Suppressor macrophage (primary cell): ENCODE results near the gene SF1.

Experiments used
- DNase-seq, 4 experiments: peaks; one replicate each; pipeline ENCODE4 v3.0.0-alpha.2; 2020 to 2022

Gene SF1

GRCh38 chr11:64745189-64745520 lies 33.2 kb downstream of the SF1 start:
- peak; percentile 61 to 81 (median 74) for DNase-seq

- DNase-seq: no peak
Measured at GRCh38 chr11:64744544-64745188, 33.7 kb downstream of the SF1 start.

- DNase-seq: peak; percentile 64 to 85 (median 76)
Measured at GRCh38 chr11:64743591-64744543, 34.5 kb downstream of the SF1 start, which contains the start of gene RASGRP2. Gene RASGRP2, minus strand, starts transcription at chr11:64744142. Its CDS starts 1,276 bp downstream, at chr11:64742866.

DNA sequence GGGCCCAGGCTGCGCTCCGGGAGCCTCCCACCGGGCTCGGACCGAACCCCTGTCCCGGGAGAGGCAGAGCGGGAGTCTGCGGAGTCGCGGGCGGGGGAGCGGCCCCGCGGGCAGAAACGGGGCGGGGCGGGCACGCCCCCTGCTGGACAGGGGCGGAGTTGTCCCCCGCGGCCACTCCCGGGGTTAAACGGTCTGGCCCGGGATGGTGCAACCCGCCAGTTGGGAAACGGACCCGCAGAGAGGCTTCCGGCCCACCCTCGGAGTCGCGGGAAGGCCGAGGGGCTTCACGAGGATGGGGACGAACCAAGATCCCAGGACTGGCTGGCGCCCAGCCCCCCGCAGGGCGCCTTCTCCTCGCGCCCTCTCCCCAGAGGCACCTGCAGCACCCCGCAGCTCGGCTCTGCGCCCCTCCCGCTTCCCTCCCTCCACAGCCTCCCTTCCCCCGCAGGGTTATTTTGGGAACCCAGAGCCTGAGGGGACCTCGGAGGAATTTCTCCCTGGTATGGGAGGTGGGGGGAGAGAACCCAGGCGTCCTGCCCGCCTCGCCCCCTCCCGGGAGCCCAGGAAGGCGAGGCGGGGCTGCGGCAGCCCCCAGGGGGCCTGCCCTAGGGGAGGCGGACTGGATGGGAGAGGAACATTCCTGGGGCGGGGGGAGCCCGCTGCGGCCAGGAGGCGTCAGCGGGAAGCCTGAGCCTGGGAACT lies 35.3 kb downstream of the SF1 start:
- peak; percentile 73 to 88 (median 85) for DNase-seq

GRCh38 chr11:64742087-64742888 lies 36.1 kb downstream of the SF1 start:
- peak in 3 of 4 experiments; percentile 40 to 58 (median 56) for DNase-seq

GRCh38 chr11:64741375-64742086 lies 36.8 kb downstream of the SF1 start:
- no peak for DNase-seq

GRCh38 chr11:64739871-64740270 lies 38.5 kb downstream of the SF1 start:
- DNase-seq: no peak

GRCh38 chr11:64736654-64737053 lies 41.7 kb downstream of the SF1 start:
- no peak for DNase-seq

GRCh38 chr11:64735725-64736259 lies 42.5 kb downstream of the SF1 start:
- no peak for DNase-seq

GRCh38 chr11:64734811-64735724 lies 43.3 kb downstream of the SF1 start:
- DNase-seq: peak in 3 of 4 experiments; percentile 29 to 50 (median 38)

DNA sequence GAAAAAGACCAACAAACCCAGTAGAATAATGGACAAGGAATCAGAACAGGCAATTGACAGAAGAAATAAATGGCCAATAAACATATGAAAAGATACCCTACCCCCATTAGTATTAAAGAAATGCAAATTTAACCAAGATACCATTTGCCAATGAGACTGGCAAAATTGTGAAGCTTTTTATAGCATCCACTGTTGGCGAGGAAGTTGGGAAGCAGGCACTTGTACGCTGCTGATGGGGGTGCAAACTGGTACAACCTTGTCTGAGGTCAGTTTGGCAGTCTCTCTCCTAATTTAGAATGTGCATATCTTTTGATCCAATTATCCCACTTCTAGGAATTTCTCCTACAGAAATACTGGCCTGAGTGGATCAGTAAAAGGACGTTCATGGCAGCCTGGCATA lies 46.7 kb downstream of the SF1 start:
- DNase-seq: no peak

- DNase-seq: peak in 1 of 4 experiments; percentile 28
Measured at GRCh38 chr11:64729851-64730382, 48.4 kb downstream of the SF1 start.

DNA sequence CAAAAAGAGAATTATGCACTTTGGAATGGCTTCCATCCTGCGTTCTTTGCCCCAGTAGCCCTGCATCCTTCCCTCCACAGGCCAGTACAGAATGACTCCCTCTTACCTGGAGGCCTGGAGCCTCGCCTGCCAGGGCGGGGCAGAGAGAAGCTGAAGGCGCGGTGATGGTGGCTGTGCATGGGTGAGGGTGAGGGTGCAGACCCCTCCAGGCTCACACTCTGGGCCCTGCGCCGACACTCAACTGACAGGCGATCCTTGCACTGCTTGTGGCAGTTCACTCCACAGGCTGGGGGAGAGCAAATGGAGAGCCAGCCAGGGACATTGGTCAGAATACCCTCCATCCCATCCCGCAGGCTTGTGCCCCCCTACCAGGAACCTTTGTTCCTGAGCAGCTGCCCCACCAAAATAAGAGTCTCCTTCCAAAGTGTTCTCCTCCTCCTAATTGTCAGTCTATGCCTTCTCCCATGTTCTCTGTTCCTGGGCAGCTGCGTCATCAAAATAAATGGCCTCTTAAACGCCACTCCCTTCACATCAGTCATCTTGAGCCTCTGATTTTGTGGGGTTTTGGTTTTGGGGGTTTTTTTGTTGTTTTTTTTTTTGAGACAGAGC lies 49.5 kb downstream of the SF1 start:
- DNase-seq: no peak

DNA sequence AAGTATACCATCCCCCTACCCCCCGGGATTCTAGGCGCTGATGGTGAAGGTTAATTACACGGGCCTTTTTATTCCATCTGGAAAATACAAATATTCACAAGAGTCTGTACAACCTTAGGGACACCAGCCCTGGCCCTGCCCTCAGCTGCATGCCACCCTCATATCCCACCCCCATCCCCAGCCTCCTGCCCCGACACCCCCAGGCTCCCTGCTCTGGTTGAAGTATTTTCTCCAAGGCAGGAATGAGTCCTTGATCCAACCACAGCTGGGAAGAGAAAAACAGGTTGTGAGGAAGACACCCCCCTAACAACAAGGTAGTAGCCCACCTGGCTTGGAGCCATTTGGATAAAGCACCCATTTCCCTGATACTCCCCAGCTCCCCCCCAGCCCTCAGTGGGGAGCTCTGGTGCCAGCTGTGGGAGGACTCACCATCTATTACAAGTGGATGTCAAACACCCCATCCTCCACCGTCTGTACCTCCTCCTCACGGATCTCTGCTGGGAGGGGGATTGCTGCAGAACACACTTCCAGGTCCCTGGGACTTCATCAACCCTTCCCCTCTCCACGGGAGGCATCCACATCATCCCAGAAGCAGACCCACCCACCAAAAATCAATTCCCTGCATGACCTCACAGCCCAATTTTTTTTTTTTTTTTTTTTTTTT lies 51.3 kb downstream of the SF1 start:
- no peak for DNase-seq

DNA sequence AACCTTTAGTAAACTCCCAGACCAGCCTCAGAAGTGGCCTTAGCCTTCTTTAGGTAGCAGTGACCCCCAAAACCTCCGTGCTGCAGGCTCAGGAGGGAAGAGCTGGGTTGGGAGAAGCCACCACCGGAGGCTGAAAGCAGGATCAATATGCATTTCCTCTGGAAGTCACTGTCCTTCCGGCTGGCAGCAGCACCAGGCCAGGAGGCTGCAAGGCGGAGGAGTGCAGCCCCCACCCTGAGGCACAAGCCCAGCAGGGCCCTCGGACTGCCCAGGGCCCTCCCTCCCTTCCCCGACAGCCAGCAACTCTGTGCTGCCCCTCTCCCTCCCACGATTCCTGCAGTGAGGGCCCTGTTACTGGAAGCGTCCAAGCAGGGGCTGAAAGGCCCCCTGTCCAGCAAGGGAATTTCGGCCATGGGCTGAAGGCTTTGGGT lies 52.1 kb downstream of the SF1 start:
- no peak for DNase-seq

DNA sequence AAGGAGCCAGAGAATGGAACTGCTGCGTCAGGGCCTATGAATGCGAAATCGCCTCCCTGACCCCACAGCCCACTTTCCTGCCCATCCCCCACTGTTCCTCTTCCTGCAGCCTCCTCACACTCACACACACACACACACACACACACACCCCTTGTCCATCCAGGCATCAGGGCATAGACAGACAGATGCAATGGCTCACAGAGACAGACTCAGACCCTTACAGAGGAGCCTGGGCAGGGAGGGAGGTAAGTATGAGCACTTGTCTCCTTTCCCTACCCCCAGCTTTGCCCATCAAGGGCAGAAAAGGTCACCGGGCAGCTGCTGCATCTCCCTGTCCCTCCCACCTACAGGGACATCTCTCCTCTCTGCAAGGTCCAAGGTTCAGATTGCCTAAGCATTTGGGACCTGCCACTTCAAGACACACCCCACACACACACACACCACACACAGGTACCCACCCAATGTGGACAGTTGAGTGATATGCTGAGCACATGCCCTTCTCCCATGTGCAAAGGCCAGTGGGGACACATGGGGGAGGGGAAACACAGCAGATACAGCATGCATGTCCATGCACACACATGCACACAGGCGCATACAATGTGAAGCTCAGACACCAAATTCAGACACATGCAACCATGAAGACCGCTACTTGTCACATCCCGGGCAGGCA lies 53.3 kb downstream of the SF1 start:
- no peak for DNase-seq

DNA sequence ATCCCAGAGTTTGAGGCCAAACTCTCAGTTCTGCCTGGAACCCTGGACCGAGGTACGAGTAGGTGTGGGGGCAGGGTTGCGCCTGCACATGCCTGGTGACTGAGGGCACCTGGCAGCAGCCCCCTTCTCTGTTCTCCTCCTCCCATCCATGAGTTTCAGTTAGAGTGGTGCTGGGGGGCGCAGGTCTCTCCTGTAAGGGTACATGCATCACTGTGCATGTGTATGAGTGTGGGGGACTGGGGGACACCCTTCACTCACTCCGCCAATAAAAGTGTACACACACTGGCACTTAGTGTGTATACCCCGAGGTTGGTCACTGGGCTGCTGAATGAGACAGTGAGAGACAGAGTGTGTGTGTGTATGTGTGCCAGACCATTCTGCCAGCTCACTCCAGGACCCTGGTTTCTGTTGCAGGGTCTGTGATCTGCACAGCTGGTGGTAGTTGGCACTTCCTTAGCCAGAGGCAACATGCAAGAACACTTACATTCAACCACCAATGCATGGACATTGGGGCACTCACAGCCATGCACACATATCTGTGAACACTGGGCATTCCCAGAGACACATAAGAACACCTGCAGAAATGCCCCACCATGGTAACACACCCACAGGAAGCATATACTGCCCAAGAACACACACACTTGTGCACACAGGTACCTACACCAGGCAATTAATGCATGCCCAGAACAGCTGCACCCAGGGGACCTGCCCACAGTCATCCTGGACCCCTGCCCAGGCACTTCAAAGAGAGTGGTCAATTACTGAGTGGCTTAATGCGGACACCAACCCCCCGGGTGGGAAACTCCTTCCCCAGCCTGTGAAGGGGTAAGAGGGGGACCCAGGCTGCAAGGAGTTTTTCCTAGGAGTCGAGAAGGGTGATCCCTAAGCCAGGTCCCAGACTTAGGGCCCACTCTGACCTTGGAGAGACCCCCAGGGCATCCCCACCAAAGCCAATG lies 54.2 kb downstream of the SF1 start:
- no peak for DNase-seq
